ENCODE data around the gene SENP3. TPM values are rescaled to one million over a fixed set of nuclear protein-coding genes. Genes with fewer than 3 reads are reported as not detected.

The SENP3 gene
- total and polyA plus RNA-seq, 2 of the 13 experiments (the other 11 are each of a cell fraction or from before 2014, with no cell fraction given): 55.8 to 75.4 TPM

DNA sequence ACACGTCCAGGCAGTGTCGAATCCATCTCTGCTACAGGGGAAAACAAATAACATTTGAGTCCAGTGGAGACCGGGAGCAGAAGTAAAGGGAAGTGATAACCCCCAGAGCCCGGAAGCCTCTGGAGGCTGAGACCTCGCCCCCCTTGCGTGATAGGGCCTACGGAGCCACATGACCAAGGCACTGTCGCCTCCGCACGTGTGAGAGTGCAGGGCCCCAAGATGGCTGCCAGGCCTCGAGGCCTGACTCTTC lies 10.5 kb downstream of the SENP3 start (continued):
- TF ChIP-seq ELF1 (CRISPR knock-in tag; IDR thresholded peaks at IDR 0.05): peak; percentile 94
- no peak for TF ChIP-seq ZNF841 (CRISPR knock-in tag; IDR thresholded peaks at IDR 0.05; ENCODE audit: borderline replicate concordance)
- no peak for TF ChIP-seq SYNCRIP (IDR thresholded peaks at IDR 0.05; ENCODE audit: insufficient read depth, low read depth, low read length)
- TF ChIP-seq TBX3 (IDR thresholded peaks at IDR 0.05; ENCODE audit: borderline replicate concordance): 0 out of 2 replicates have a peak, but pooled peaks have one; percentile 56
- TF ChIP-seq, protein P1, sequence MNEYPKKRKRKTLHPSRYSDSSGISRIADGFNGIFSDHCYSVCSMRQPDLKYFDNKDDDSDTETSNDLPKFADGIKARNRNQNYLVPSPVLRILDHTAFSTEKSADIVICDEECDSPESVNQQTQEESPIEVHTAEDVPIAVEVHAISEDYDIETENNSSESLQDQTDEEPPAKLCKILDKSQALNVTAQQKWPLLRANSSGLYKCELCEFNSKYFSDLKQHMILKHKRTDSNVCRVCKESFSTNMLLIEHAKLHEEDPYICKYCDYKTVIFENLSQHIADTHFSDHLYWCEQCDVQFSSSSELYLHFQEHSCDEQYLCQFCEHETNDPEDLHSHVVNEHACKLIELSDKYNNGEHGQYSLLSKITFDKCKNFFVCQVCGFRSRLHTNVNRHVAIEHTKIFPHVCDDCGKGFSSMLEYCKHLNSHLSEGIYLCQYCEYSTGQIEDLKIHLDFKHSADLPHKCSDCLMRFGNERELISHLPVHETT (CRISPR knock-in tag; conservative IDR thresholded peaks at IDR 0.05): no peak; the same call in none of the 2 replicates
- TF ChIP-seq, protein P2, sequence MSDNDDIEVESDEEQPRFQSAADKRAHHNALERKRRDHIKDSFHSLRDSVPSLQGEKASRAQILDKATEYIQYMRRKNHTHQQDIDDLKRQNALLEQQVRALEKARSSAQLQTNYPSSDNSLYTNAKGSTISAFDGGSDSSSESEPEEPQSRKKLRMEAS (IDR thresholded peaks at IDR 0.05): peak; percentile 100
- TF ChIP-seq STAG1 (CRISPR knock-in tag; IDR thresholded peaks at IDR 0.05): 0 out of 2 replicates have a peak, but pooled peaks have one; percentile 8
- no peak for TF ChIP-seq HNRNPH1 (optimal IDR thresholded peaks at IDR 0.05; ENCODE audit: low read depth, low read length)
- TF ChIP-seq, protein P3, sequence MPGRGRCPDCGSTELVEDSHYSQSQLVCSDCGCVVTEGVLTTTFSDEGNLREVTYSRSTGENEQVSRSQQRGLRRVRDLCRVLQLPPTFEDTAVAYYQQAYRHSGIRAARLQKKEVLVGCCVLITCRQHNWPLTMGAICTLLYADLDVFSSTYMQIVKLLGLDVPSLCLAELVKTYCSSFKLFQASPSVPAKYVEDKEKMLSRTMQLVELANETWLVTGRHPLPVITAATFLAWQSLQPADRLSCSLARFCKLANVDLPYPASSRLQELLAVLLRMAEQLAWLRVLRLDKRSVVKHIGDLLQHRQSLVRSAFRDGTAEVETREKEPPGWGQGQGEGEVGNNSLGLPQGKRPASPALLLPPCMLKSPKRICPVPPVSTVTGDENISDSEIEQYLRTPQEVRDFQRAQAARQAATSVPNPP (CRISPR knock-in tag; IDR thresholded peaks at IDR 0.05): 0 out of 2 replicates have a peak, but pooled peaks have one; percentile 24
- no peak for TF ChIP-seq ZNF713 (CRISPR knock-in tag; IDR thresholded peaks at IDR 0.05)
- TF ChIP-seq CC2D1A (CRISPR knock-in tag; IDR thresholded peaks at IDR 0.05): no peak
- no peak for TF ChIP-seq ZBTB1 (CRISPR knock-in tag; IDR thresholded peaks at IDR 0.05; ENCODE audit: borderline replicate concordance)
- TF ChIP-seq, protein P4, sequence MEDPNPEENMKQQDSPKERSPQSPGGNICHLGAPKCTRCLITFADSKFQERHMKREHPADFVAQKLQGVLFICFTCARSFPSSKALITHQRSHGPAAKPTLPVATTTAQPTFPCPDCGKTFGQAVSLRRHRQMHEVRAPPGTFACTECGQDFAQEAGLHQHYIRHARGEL (CRISPR knock-in tag; IDR thresholded peaks at IDR 0.05): no peak
- TF ChIP-seq MYNN (CRISPR knock-in tag; IDR thresholded peaks at IDR 0.05; ENCODE audit: low read depth): peak; percentile 62
- TF ChIP-seq ZKSCAN5 (CRISPR knock-in tag; IDR thresholded peaks at IDR 0.05): 0 out of 2 replicates have a peak, but pooled peaks have one; percentile 54
- TF ChIP-seq, protein P5, sequence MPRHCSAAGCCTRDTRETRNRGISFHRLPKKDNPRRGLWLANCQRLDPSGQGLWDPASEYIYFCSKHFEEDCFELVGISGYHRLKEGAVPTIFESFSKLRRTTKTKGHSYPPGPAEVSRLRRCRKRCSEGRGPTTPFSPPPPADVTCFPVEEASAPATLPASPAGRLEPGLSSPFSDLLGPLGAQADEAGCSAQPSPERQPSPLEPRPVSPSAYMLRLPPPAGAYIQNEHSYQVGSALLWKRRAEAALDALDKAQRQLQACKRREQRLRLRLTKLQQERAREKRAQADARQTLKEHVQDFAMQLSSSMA (CRISPR knock-in tag; IDR thresholded peaks at IDR 0.05): no peak
- TF ChIP-seq ZNF569 (CRISPR knock-in tag; IDR thresholded peaks at IDR 0.05; ENCODE audit: borderline replicate concordance): no peak
- TF ChIP-seq RAD21 (CRISPR knock-in tag; IDR thresholded peaks at IDR 0.05): no peak
- TF ChIP-seq RNF2 (conservative IDR thresholded peaks at IDR 0.05; ENCODE audit: low read depth): peak; percentile 94
- TF ChIP-seq JARID2 (CRISPR knock-in tag; IDR thresholded peaks at IDR 0.05; ENCODE audit: insufficient replicate concordance): no peak
- TF ChIP-seq, protein P6, sequence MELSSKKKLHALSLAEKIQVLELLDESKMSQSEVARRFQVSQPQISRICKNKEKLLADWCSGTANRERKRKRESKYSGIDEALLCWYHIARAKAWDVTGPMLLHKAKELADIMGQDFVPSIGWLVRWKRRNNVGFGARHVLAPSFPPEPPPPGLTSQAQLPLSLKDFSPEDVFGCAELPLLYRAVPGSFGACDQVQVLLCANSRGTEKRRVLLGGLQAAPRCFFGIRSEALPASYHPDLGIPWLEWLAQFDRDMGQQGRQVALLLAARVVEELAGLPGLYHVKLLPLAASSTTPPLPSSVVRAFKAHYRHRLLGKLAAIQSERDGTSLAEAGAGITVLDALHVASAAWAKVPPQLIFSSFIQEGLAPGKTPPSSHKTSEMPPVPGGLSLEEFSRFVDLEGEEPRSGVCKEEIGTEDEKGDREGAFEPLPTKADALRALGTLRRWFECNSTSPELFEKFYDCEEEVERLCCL (CRISPR knock-in tag; IDR thresholded peaks at IDR 0.05; ENCODE audit: borderline replicate concordance): no peak
- TF ChIP-seq ZNF788 (CRISPR knock-in tag; IDR thresholded peaks at IDR 0.05; ENCODE audit: borderline replicate concordance): peak; percentile 94
- TF ChIP-seq ZNF234 (CRISPR knock-in tag; conservative IDR thresholded peaks at IDR 0.05): no peak
- no peak for TF ChIP-seq MTF1 (CRISPR knock-in tag; IDR thresholded peaks at IDR 0.05)
- TF ChIP-seq MXD4 (CRISPR knock-in tag; IDR thresholded peaks at IDR 0.05): peak; percentile 92; the same call in 1 of the 2 replicates
- TF ChIP-seq ZBTB7A (CRISPR knock-in tag; IDR thresholded peaks at IDR 0.05): no peak; the same call in 1 of the 2 replicates
- TF ChIP-seq FOXJ3 (CRISPR knock-in tag; IDR thresholded peaks at IDR 0.05; ENCODE audit: borderline replicate concordance): peak; percentile 41; the same call in 1 of the 2 replicates
